Stimulated activated CD4-positive, alpha-beta T cell treated with anti-CD3 and anti-CD28 coated beads, Interleukin-12 subunit alpha, Interleukin-12 subunit beta, amount 100 ng/mL, for 24 hours (primary cell): Measurements from ENCODE around the gene METTL16.
"Not testable (repeated sequence)": the region's sequence is repeated elsewhere in the genome, so short reads cannot be mapped to it uniquely, and the experiment has no call there.

Experiments used
- DNase-seq, 2 experiments: peaks; one replicate each; pipeline ENCODE4 v3.0.0-alpha.2; 2020; ENCODE audit warnings: low read depth in 2 of 2

METTL16 gene

DNA sequence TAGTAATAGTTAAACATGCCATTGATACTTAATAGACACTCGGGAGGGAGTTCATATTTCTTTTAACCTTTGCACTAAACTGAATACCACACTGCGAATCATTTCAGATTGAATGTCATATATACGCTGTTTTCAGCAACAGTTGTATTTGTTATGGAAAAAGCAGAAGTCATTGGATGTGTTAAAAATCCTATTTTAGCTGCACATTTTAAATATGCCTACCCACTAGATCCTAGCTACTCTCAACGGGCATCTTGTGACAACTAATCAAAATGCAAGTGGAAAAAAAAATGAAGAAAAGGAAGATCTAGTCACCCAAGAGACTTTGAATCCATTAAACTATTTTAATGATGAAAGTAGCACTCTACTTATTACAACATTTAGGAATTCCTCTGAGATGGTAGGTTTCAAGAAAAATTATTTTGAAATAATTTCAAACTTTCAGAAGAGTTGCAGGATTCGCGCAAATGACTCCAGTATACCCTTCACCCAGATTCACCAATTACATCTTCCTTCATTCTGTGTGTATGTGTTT is 59.4 kb downstream of the METTL16 start:
- no peak for DNase-seq

- no peak for DNase-seq
These were observed 61.6 kb downstream of the METTL16 start for GRCh38 chr17:2450016-2450650.

DNA sequence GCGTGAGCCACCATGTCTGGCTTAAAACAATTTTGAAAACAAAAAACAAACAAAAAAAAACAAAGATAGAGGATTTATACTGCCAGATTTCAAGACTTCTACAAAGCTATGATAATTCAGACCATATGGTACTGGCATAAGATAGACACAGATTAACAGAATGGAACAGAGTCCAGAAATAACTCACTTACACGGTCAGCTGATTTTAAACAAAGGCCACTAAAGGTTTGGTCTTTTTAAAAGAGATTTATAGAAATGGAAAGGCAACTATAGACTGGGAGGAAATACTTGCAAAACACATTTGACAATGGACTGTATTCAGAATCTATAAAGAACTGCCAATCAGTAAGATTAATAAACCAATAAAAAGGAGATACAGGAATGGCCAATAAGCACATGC is 62.2 kb downstream of the METTL16 start:
- no peak for DNase-seq

DNA sequence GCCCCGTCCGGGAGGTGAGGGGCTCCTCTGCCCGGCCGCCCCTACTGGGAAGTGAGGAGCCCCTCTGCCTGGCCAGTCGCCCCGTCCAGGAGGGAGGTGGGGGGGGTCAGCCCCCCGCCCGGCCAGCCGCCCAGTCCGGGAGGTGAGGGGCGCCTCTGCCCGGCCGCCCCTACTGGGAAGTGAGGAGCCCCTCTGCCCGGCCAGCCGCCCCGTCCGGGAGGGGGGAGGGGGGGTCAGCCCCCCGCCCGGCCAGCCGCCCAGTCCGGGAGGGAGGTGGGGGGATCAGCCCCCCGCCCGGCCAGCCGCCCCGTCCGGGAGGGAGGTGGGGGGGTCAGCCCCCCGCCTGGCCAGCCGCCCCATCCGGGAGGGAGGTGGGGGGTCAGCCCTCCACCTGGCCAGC is 64.2 kb downstream of the METTL16 start:
- not testable (repeated sequence) for DNase-seq

GRCh38 chr17:2445638-2446037 is 66.0 kb downstream of the METTL16 start:
- no peak for DNase-seq

GRCh38 chr17:2444382-2444781 is 67.3 kb downstream of the METTL16 start:
- no peak for DNase-seq

GRCh38 chr17:2442166-2442565 is 69.5 kb downstream of the METTL16 start:
- no peak for DNase-seq

DNA sequence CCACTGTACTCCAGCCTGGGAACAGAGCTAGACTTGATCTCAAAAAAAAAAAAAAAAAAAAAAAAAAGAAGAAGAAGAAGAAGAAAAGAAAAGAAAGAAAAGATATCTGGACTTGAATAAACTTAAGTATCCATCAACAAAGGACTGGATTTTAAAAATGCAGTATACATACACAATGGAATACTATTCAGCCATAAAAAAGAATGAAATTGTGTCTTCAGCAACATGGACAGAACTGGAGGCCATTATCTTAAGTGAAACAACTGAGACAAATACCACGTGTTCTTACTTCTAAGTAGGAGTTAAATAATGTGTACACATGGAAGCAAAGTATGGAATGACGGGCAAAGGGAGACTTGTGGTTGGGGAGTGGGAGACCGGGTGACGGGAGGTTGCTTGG is 70.8 kb downstream of the METTL16 start:
- DNase-seq: no peak

GRCh38 chr17:2439997-2440396 is 71.7 kb downstream of the METTL16 start:
- DNase-seq: not testable (repeated sequence)

GRCh38 chr17:2438823-2439222 is 72.9 kb downstream of the METTL16 start:
- DNase-seq: no peak

- no peak for DNase-seq
These were observed 75.3 kb downstream of the METTL16 start for GRCh38 chr17:2436316-2436905.

DNA sequence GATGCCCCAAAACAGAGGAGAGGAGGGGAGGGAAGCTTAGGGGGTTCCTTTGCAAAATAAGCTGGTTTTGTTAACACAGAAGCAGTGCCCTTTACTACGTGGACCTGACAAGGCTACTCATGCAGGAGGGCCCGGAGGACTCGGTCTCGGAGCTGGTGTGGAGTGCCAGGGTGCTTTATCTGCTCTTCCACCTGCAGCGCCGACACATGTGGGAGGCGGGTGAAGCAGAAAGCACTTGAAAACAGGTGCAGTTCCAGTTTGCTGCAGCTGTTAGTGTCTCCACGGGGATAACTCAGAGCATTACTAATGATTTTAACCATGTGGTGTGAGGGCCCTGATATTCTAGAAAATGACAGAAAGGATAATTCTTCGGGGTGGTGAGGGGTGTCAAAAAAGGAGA is 75.8 kb downstream of the METTL16 start:
- DNase-seq: no peak

- DNase-seq: no peak
These were observed 76.4 kb downstream of the METTL16 start for GRCh38 chr17:2435181-2435741.

- DNase-seq: no peak
These were observed 78.0 kb downstream of the METTL16 start for GRCh38 chr17:2433696-2434095.

DNA sequence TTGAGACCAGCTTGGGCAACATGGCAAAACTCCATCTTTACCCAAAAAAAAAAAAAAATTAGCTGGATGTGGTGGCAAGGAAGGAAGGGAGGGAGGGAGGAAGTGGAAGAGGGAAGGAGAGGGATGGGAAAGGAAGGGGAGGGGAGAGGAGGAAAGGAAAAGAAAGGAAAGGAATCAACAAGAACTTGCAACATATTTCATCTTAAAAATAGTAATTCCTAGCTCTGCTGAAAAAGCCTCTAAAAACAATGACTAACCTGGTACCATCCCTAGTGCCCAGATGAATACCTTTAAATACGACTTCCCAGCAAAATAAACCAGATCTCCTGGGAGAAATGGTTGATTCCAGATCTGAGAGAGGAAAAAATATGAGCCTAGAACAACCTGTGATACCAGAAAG is 83.8 kb downstream of the METTL16 start:
- no peak for DNase-seq

- DNase-seq: no peak
These were observed 84.5 kb downstream of the METTL16 start for GRCh38 chr17:2427215-2427614.

GRCh38 chr17:2423271-2423670 is 88.4 kb downstream of the METTL16 start:
- DNase-seq: no peak

DNA sequence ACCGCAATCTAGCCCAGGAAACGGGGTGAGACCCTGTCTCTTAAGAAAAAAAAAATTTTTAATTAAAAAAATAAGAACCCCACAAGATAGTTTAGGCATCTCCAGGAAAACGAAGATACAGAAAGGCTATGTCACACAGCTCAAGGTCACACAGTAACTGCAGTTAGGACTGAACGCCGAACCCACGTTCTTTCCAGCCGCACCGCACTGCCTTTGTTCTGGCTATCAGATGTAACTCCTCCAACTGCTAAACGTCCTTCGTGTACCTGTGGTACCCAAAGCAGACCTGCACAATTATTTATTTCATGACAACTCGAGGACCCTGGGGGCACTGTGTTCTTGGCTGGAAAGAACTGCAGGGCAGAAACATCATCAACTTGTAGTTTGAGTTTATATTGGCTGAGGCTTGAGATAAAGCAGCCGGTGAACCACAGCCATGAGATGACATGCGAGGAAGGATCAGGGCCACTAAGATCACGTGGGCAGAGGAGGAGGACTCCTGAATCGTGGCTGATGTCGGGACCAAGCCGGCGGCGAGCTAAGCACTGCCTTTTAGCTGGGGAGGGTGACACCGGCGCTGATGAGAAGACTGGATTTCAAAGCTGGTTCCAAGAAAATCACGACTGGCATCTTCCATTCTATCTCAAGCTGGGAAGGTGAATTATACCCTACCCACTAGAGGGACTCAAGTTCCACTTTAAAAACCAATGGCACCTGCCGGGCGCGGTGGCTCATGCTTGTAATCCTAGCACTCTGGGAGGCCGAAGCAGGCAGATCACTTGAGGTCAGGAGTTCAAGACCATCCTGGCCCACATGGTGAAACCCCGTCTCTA is 90.2 kb downstream of the METTL16 start:
- DNase-seq: no peak

GRCh38 chr17:2420176-2420575 is 91.5 kb downstream of the METTL16 start:
- DNase-seq: no peak

DNA sequence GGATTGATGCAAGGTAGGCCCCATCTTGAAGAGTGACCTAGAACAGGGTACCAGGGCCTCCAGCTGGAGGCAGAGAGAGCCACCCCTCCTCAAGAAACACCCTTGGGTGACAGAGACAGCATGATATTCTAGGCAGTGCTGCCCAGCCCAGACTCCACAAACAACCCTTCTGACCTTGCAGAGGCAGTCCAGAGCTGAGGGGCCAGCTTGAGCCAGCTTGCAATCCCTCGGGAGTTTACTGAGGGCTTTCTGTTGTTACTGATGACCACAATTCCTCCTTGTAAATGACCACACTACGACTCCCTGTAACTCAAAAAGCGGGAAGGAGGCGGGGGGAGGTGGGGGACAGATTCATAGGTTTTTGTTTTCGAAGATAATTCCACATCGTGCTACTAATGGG is 92.2 kb downstream of the METTL16 start:
- DNase-seq: no peak

GRCh38 chr17:2418572-2418971 is 93.1 kb downstream of the METTL16 start:
- no peak for DNase-seq

DNA sequence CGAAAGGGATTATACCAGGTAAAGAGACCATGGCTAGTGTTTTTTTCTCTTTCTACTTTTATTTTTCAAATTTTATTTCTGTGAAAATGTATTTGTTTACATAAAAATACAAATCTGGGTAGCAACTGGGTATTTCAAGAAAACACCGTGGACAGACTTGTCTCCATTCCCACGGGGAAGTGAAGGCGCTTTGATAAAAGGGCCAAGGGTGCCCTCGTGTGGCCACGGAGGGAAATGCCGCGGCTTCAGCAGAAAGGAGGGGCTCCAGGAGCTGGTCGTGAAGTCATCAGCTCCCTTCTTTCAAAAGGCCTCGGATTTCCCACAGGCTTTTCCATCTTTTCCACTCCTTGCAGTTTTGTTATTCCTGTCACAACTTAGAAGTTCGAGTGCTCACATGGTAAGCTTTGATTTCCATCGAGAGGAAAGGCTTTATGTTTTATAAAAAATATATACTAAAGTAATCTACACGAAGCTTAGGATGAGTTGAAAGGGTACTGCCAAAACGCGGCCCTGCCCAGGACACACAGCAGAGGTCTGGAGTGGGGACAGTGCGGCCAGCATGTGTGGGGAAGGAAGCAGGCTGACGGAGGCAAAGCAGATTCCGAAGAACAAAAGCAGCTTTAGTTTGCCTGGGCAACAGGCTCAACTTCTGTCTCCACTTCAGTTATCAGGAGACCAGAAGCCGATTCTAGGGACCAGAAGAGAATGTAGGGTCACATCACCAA is 95.5 kb downstream of the METTL16 start:
- peak; percentile 67 to 85 for DNase-seq
